GM18517 (cell line): Measurements from ENCODE around the gene ALDH7A1.
"Not testable (repeated sequence)": the region's sequence is repeated elsewhere in the genome, so short reads cannot be mapped to it uniquely, and the experiment has no call there.

ENCODE experiments used
- ATAC-seq: cut with Tn5 transposase; IDR thresholded peaks from one replicate; pipeline ENCODE4 v1.9.1; 2021; ENCODE audit warnings: mild to moderate bottlenecking, moderate library complexity; ENCODE audit not compliant: unreplicated experiment

ALDH7A1 gene

GRCh38 chr5:126594748-126595485 is at the start of gene ALDH7A1:
TSS of gene ALDH7A1 (minus strand) at chr5:126595219. CDS start at chr5:126595198, 21 bp downstream.
- peak; percentile 74 for ATAC-seq

GRCh38 chr5:126641387-126641786 is 46.4 kb upstream of the ALDH7A1 start:
- no peak for ATAC-seq

GRCh38 chr5:126640866-126641265 is 45.8 kb upstream of the ALDH7A1 start:
- no peak for ATAC-seq

- ATAC-seq: no peak
Measured at GRCh38 chr5:126636956-126637355, 41.9 kb upstream of the ALDH7A1 start.

GRCh38 chr5:126635585-126635984 is 40.6 kb upstream of the ALDH7A1 start:
- ATAC-seq: no peak

- ATAC-seq: no peak
Measured at GRCh38 chr5:126633552-126633951, 38.5 kb upstream of the ALDH7A1 start.

- ATAC-seq: no peak
Measured at GRCh38 chr5:126631920-126632319, 36.9 kb upstream of the ALDH7A1 start.

GRCh38 chr5:126628102-126628501 is 33.1 kb upstream of the ALDH7A1 start:
- no peak for ATAC-seq

GRCh38 chr5:126624534-126624933 is 29.5 kb upstream of the ALDH7A1 start:
- no peak for ATAC-seq

GRCh38 chr5:126619781-126620180 is 24.8 kb upstream of the ALDH7A1 start:
- ATAC-seq: no peak

GRCh38 chr5:126617603-126618002 is 22.6 kb upstream of the ALDH7A1 start:
- ATAC-seq: not testable (repeated sequence)

GRCh38 chr5:126615286-126615685 is 20.3 kb upstream of the ALDH7A1 start:
- ATAC-seq: peak; percentile 99

- ATAC-seq: no peak
Measured at GRCh38 chr5:126613941-126614592, 19.0 kb upstream of the ALDH7A1 start.

GRCh38 chr5:126610616-126611015 is 15.6 kb upstream of the ALDH7A1 start:
- no peak for ATAC-seq

- no peak for ATAC-seq
Measured at GRCh38 chr5:126610160-126610559, 15.1 kb upstream of the ALDH7A1 start.

GRCh38 chr5:126605525-126605924 is 10.5 kb upstream of the ALDH7A1 start:
- no peak for ATAC-seq

GRCh38 chr5:126603402-126603991 is 8.5 kb upstream of the ALDH7A1 start:
- no peak for ATAC-seq

- peak; percentile 92 for ATAC-seq
Measured at GRCh38 chr5:126600631-126601511, 5.9 kb upstream of the ALDH7A1 start, which contains the start of gene PHAX. TSS of gene PHAX (plus strand) at chr5:126600947. CDS start at chr5:126600963, 16 bp downstream.

GRCh38 chr5:126599971-126600630 is 5.1 kb upstream of the ALDH7A1 start:
- ATAC-seq: not testable (repeated sequence)

GRCh38 chr5:126599499-126599898 is 4.5 kb upstream of the ALDH7A1 start:
- ATAC-seq: no peak
